GM19438 (cell line): ENCODE results near the gene ASIC5.
"Not testable (repeated sequence)": the region's sequence is repeated elsewhere in the genome, so short reads cannot be mapped to it uniquely, and the experiment has no call there.

Experiments used
- ATAC-seq: cut with Tn5 transposase; IDR thresholded peaks from one replicate; pipeline ENCODE4 v1.9.1; 2021; ENCODE audit warnings: low read depth; ENCODE audit not compliant: unreplicated experiment

Gene ASIC5

GRCh38 chr4:155802190-155802959 lies 63.7 kb downstream of the ASIC5 start:
- ATAC-seq = no peak

GRCh38 chr4:155800685-155801343 lies 65.3 kb downstream of the ASIC5 start:
- ATAC-seq = no peak

- no peak for ATAC-seq
Observed at GRCh38 chr4:155799794-155800123, 66.3 kb downstream of the ASIC5 start.

GRCh38 chr4:155799116-155799793 lies 66.8 kb downstream of the ASIC5 start:
- no peak for ATAC-seq

- not testable (repeated sequence) for ATAC-seq
Observed at GRCh38 chr4:155797581-155797980, 68.5 kb downstream of the ASIC5 start.

GRCh38 chr4:155795991-155796390 lies 70.1 kb downstream of the ASIC5 start:
- peak; percentile 79 for ATAC-seq

GRCh38 chr4:155794589-155795236 lies 71.4 kb downstream of the ASIC5 start:
- no peak for ATAC-seq

GRCh38 chr4:155789982-155790381 lies 76.1 kb downstream of the ASIC5 start:
- no peak for ATAC-seq

- peak; percentile 55 for ATAC-seq
Observed at GRCh38 chr4:155789391-155789790, 76.7 kb downstream of the ASIC5 start.

- peak; percentile 94 for ATAC-seq
Observed at GRCh38 chr4:155787113-155787710, 78.9 kb downstream of the ASIC5 start.

- no peak for ATAC-seq
Observed at GRCh38 chr4:155785828-155786227, 80.2 kb downstream of the ASIC5 start.

- ATAC-seq = no peak
Observed at GRCh38 chr4:155784637-155785036, 81.4 kb downstream of the ASIC5 start.

- no peak for ATAC-seq
Observed at GRCh38 chr4:155781249-155781831, 84.7 kb downstream of the ASIC5 start.

- no peak for ATAC-seq
Observed at GRCh38 chr4:155780775-155781174, 85.3 kb downstream of the ASIC5 start.
